Mucosa of stomach (tissue), 1 donor: ENCODE data around the gene CD109.
"Not testable (repeated sequence)": the region's sequence is repeated elsewhere in the genome, so short reads cannot be mapped to it uniquely, and the experiment has no call there.

Experiments used
- H3K27me3 ChIP-seq: one replicate; pipeline ENCODE4 v1.7.0; 2013; ENCODE audit warnings: mild to moderate bottlenecking, low read length; ENCODE audit not compliant: control insufficient read depth, insufficient read depth
- H3K36me3 ChIP-seq: one replicate; pipeline ENCODE4 v1.7.0; 2013; ENCODE audit warnings: low read length; ENCODE audit not compliant: control insufficient read depth, insufficient read depth
- H3K4me1 ChIP-seq: one replicate; pipeline ENCODE4 v1.7.0; 2013; ENCODE audit warnings: mild to moderate bottlenecking, low read length; ENCODE audit not compliant: control insufficient read depth, insufficient read depth
- H3K4me3 ChIP-seq: one replicate; pipeline ENCODE4 v1.7.0; 2013; ENCODE audit warnings: low read length
- H3K9ac ChIP-seq: one replicate; pipeline ENCODE4 v1.7.0; 2013; ENCODE audit warnings: mild to moderate bottlenecking, low read length, moderate library complexity
- H3K9me3 ChIP-seq: one replicate; pipeline ENCODE4 v1.7.0; 2013; ENCODE audit warnings: mild to moderate bottlenecking, low read length, moderate library complexity; ENCODE audit not compliant: control insufficient read depth
- donor health status: Pancreatic carcinoma.

CD109 gene

GRCh38 chr6:73713426-73714147, 17.6 kb downstream of the CD109 start:
- no peak overlapping the region for H3K4me3 ChIP-seq
- no peaks in the 10 kb centered on the region for H3K27me3 ChIP-seq
- H3K9me3 ChIP-seq, result no peaks in the 10 kb centered on the region
- no peaks in the 10 kb centered on the region for H3K4me1 ChIP-seq
- H3K9ac ChIP-seq, result no peak overlapping the region
- no peaks in the 10 kb centered on the region for H3K36me3 ChIP-seq

- H3K9me3 ChIP-seq, H3K27me3 ChIP-seq, H3K4me3 ChIP-seq, H3K4me1 ChIP-seq, H3K36me3 ChIP-seq, H3K9ac ChIP-seq: not testable (repeated sequence)
Measured at GRCh38 chr6:73715111-73715508, 19.1 kb downstream of the CD109 start.

- Histone ChIP-seq H3K36me3 (no peaks in the 10 kb centered on the region), H3K4me3 (no peak overlapping the region), H3K9ac (no peak overlapping the region), H3K4me1 (no peaks in the 10 kb centered on the region), H3K9me3 (no peaks in the 10 kb centered on the region), H3K27me3 (no peaks in the 10 kb centered on the region)
Measured at GRCh38 chr6:73719046-73719445, 23.0 kb downstream of the CD109 start.

GRCh38 chr6:73722318-73723060, 26.5 kb downstream of the CD109 start:
- H3K27me3 ChIP-seq, result no peaks in the 10 kb centered on the region
- H3K36me3 ChIP-seq, result no peaks in the 10 kb centered on the region
- H3K4me3 ChIP-seq, result no peak overlapping the region
- H3K9me3 ChIP-seq, result no peaks in the 10 kb centered on the region
- no peak overlapping the region for H3K9ac ChIP-seq
- H3K4me1 ChIP-seq, result no peaks in the 10 kb centered on the region

GRCh38 chr6:73723480-73723879, 27.5 kb downstream of the CD109 start:
- not testable (repeated sequence) for H3K36me3 ChIP-seq, H3K27me3 ChIP-seq, H3K9ac ChIP-seq

GRCh38 chr6:73724389-73724788, 28.4 kb downstream of the CD109 start:
- no peaks in the 10 kb centered on the region for H3K27me3 ChIP-seq
- H3K9ac ChIP-seq, result no peak overlapping the region
- H3K4me3 ChIP-seq, result no peak overlapping the region
- no peaks in the 10 kb centered on the region for H3K4me1 ChIP-seq
- no peaks in the 10 kb centered on the region for H3K36me3 ChIP-seq
- no peaks in the 10 kb centered on the region for H3K9me3 ChIP-seq

More at GRCh38 chr6:73723480-73723879, 27.5 kb downstream of the CD109 start:
- H3K4me1 ChIP-seq, H3K9me3 ChIP-seq, H3K4me3 ChIP-seq: not testable (repeated sequence)

GRCh38 chr6:73725192-73725591, 29.2 kb downstream of the CD109 start:
- not testable (repeated sequence) for H3K9me3 ChIP-seq, H3K4me3 ChIP-seq, H3K36me3 ChIP-seq, H3K27me3 ChIP-seq, H3K9ac ChIP-seq, H3K4me1 ChIP-seq

GRCh38 chr6:73727114-73727513, 31.1 kb downstream of the CD109 start:
- no peak overlapping the region for H3K9ac ChIP-seq
- H3K4me1 ChIP-seq, result no peaks in the 10 kb centered on the region
- no peaks in the 10 kb centered on the region for H3K27me3 ChIP-seq
- no peak overlapping the region for H3K4me3 ChIP-seq
- no peaks in the 10 kb centered on the region for H3K9me3 ChIP-seq
- no peaks in the 10 kb centered on the region for H3K36me3 ChIP-seq

- Histone ChIP-seq H3K9ac (no peak overlapping the region), H3K9me3 (no peaks in the 10 kb centered on the region), H3K4me1 (no peaks in the 10 kb centered on the region), H3K4me3 (no peak overlapping the region), H3K27me3 (no peaks in the 10 kb centered on the region), H3K36me3 (no peaks in the 10 kb centered on the region)
Measured at GRCh38 chr6:73728548-73729205, 32.7 kb downstream of the CD109 start.

- Histone ChIP-seq H3K4me3 (no peak overlapping the region), H3K9ac (no peak overlapping the region), H3K36me3 (no peaks in the 10 kb centered on the region), H3K9me3 (no peaks in the 10 kb centered on the region), H3K4me1 (no peaks in the 10 kb centered on the region), H3K27me3 (no peaks in the 10 kb centered on the region)
Measured at GRCh38 chr6:73731285-73731684, 35.3 kb downstream of the CD109 start.

- Histone ChIP-seq H3K4me3 (no peak overlapping the region), H3K9ac (no peak overlapping the region), H3K36me3 (no peaks in the 10 kb centered on the region), H3K9me3 (no peaks in the 10 kb centered on the region), H3K27me3 (no peaks in the 10 kb centered on the region), H3K4me1 (no peaks in the 10 kb centered on the region)
Measured at GRCh38 chr6:73732845-73733675, 37.1 kb downstream of the CD109 start.
